Measurements from ENCODE around the gene ECHS1. TPM values are rescaled to one million over a fixed set of nuclear protein-coding genes. Genes with fewer than 3 reads are reported as not detected.
"Not testable (repeated sequence)": the region's sequence is repeated elsewhere in the genome, so short reads cannot be mapped to it uniquely, and the experiment has no call there.

The ECHS1 gene
- total RNA-seq, 1 donor from 2014 or later: 37.7 TPM

- ATAC-seq (ENCODE audit: low read depth) (peak; percentile 76), DNase-seq (no peak)
- Mint-ChIP-seq H3K4me1 (peaks cover 19% of the 10 kb centered on the region), H3K4me3 (no peak overlapping the region), H3K27me3 (peaks cover 46% of the 10 kb centered on the region), H3K36me3 (ENCODE audit: low read depth) (no peaks in the 10 kb centered on the region), H3K9me3 (peaks cover 5% of the 10 kb centered on the region), H3K27ac (no peak overlapping the region)
- intact Hi-C loops (cut with micrococcal nuclease): loop anchor here (10.0 kb wide), 1 partner anchor 669 kb away; no protein-coding TSS in a partner anchor
- POLR2A ChIA-PET: interaction anchor here (0.6 to 1.3 kb wide), 4 partner anchors 9 to 81 kb away, joined by 3 to 16 read pairs (median 4); partner anchors contain the start of gene FUOM
- TF ChIP-seq CTCF (IDR thresholded peaks at IDR 0.05): no peak
- CTCF ChIA-PET: interaction anchor here (0.8 kb wide), 1 partner anchor 181 kb away, joined by 3 read pairs; no protein-coding TSS in a partner anchor
These were observed 48.9 kb downstream of the ECHS1 start for GRCh38 chr10:133324198-133324792.

- ATAC-seq (ENCODE audit: low read depth); H3K36me3 Mint-ChIP-seq (ENCODE audit: low read depth); H3K4me3 Mint-ChIP-seq; POLR2A ChIA-PET; H3K9me3 Mint-ChIP-seq; DNase-seq; H3K27ac Mint-ChIP-seq: not testable (repeated sequence)
- Mint-ChIP-seq H3K27me3 (peaks cover 34% of the 10 kb centered on the region), H3K4me1 (peaks cover 19% of the 10 kb centered on the region)
- intact Hi-C loops (cut with micrococcal nuclease): loop anchor here (10.0 kb wide), 1 partner anchor 667 kb away; no protein-coding TSS in a partner anchor
- CTCF ChIA-PET: interaction anchor here (0.7 to 0.9 kb wide), 2 partner anchors 7 to 15 kb away, joined by 3 read pairs; no protein-coding TSS in a partner anchor
These were observed 51.0 kb downstream of the ECHS1 start for GRCh38 chr10:133322064-133322709.

GRCh38 chr10:133320852-133321422 is 52.2 kb downstream of the ECHS1 start:
- H3K4me1 Mint-ChIP-seq: peaks cover 15% of the 10 kb centered on the region
- DNase-seq; ATAC-seq (ENCODE audit: low read depth); H3K4me3 Mint-ChIP-seq; H3K9me3 Mint-ChIP-seq; H3K27ac Mint-ChIP-seq; H3K36me3 Mint-ChIP-seq (ENCODE audit: low read depth): not testable (repeated sequence)
- H3K27me3 Mint-ChIP-seq: peaks cover 22% of the 10 kb centered on the region
- POLR2A ChIA-PET: interaction anchor here (0.6 kb wide), 1 partner anchor 28 kb away, joined by 3 read pairs; no protein-coding TSS in a partner anchor
- intact Hi-C loops (cut with micrococcal nuclease): loop anchor here (10.0 kb wide), 1 partner anchor 666 kb away; no protein-coding TSS in a partner anchor
- CTCF ChIA-PET: interaction anchor here (0.7 to 1.6 kb wide), 2 partner anchors 13 to 906 kb away, joined by 3 to 4 read pairs; no protein-coding TSS in a partner anchor

DNA sequence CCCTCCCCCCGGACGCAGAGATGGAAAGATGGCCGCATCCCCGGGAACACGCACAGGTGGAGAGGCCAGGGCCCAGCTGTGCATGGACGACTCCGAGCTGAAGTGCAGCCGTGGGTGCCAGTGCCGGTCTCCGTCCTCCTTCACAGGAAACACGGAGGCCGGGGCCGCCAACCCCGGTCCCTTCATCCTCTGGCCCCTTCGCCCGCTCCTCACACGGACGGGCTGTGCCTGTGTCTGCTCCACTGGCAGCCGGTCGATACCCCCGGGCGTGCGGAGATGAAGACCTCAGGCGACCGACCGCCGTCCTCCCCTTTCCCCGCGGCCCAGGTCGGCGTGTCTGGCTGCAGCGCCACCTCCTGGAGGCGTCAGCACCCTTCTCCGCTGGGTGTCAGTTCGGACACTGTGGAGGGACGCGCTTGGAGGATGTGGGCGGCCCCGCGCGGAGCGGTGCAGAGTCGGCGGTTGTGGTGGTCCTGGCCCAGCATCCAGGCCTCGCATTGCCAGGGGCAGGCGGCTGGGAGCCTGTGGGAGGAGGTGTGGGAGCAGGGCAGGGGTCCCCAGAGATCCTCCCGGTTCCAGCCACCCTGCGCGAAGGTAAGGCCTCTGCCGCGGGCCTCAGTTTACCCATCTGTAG is 54.5 kb downstream of the ECHS1 start:
- H3K27ac Mint-ChIP-seq: no peak overlapping the region
- H3K4me1 Mint-ChIP-seq: peaks cover 13% of the 10 kb centered on the region
- peaks cover 24% of the 10 kb centered on the region for H3K27me3 Mint-ChIP-seq
- peaks cover 8% of the 10 kb centered on the region for H3K9me3 Mint-ChIP-seq
- peak; percentile 69 for DNase-seq
- peak overlapping the region; percentile 42 for H3K4me3 Mint-ChIP-seq
- intact Hi-C loops (cut with micrococcal nuclease): loop anchor here (1.0 to 2.0 kb wide), 3 partner anchors 174 to 414 kb away; no protein-coding TSS in a partner anchor
- ChIA-PET POLR2A (no interaction called here), CTCF (no interaction called here)
- no peaks in the 10 kb centered on the region for H3K36me3 Mint-ChIP-seq (ENCODE audit: low read depth)
- TF ChIP-seq CTCF (IDR thresholded peaks at IDR 0.05): peak; percentile 22
- peak; percentile 91 for ATAC-seq (ENCODE audit: low read depth)

- ChIA-PET POLR2A (no interaction called here), CTCF (no interaction called here)
- ATAC-seq (ENCODE audit: low read depth) (no peak), DNase-seq (no peak)
- H3K27ac Mint-ChIP-seq: no peak overlapping the region
- no peak for TF ChIP-seq CTCF (IDR thresholded peaks at IDR 0.05)
- intact Hi-C loops (cut with micrococcal nuclease): no loop called here
- peaks cover 17% of the 10 kb centered on the region for H3K27me3 Mint-ChIP-seq
- H3K4me1 Mint-ChIP-seq: peaks cover 13% of the 10 kb centered on the region
- peaks cover 14% of the 10 kb centered on the region for H3K36me3 Mint-ChIP-seq (ENCODE audit: low read depth)
- H3K4me3 Mint-ChIP-seq: no peak overlapping the region
- H3K9me3 Mint-ChIP-seq: peaks cover 8% of the 10 kb centered on the region
These were observed 56.4 kb downstream of the ECHS1 start for GRCh38 chr10:133316732-133317131.
